K562 treated with DMSO at 1 percent for 4 hours (cell line): ENCODE results near the gene EGR1. TPM values are rescaled to one million over a fixed set of nuclear protein-coding genes. Genes with fewer than 3 reads are reported as not detected.

Experiments used
- total RNA-seq: library from RNA; unstranded; fragments of 300-600 nt; gene quantifications from 2 replicates; pipeline ENCODE4 v1.2.3, GENCODE V29; 2022; ENCODE audit not compliant: insufficient read depth

EGR1 gene
- total RNA-seq: 16.1 and 18.2 TPM in 2 replicates

DNA sequence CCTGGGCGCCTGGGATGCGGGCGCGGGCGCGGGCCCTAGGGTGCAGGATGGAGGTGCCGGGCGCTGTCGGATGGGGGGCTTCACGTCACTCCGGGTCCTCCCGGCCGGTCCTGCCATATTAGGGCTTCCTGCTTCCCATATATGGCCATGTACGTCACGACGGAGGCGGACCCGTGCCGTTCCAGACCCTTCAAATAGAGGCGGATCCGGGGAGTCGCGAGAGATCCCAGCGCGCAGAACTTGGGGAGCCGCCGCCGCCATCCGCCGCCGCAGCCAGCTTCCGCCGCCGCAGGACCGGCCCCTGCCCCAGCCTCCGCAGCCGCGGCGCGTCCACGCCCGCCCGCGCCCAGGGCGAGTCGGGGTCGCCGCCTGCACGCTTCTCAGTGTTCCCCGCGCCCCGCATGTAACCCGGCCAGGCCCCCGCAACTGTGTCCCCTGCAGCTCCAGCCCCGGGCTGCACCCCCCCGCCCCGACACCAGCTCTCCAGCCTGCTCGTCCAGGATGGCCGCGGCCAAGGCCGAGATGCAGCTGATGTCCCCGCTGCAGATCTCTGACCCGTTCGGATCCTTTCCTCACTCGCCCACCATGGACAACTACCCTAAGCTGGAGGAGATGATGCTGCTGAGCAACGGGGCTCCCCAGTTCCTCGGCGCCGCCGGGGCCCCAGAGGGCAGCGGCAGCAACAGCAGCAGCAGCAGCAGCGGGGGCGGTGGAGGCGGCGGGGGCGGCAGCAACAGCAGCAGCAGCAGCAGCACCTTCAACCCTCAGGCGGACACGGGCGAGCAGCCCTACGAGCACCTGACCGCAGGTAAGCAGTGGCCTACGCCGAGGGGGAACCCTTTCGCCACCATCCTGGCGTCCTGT, at the start of gene EGR1:
Gene EGR1 (plus strand): TSS at position 219 of the 864 bp plus-strand sequence. CDS start 283 bp downstream, at position 502.

GRCh38 chr5:138438724-138439476, 26.4 kb upstream of the EGR1 start, which contains the start of gene REEP2:
REEP2 (plus strand) TSS chr5:138439057; CDS start chr5:138439209, 152 bp downstream.

Other genes with a start within 250 kb of the EGR1 start
- not detected in 2 replicates for gene GFRA3, start 190.9 kb upstream of the EGR1 start, total RNA-seq
- gene CDC25C, start 133.7 kb upstream of the EGR1 start, total RNA-seq: 28.6 and 31.7 TPM in 2 replicates
- 54.5 and 66.4 TPM in 2 replicates for gene FAM53C, start 127.2 kb upstream of the EGR1 start, total RNA-seq
- 31.9 and 38.6 TPM in 2 replicates for gene KDM3B, start 112.8 kb upstream of the EGR1 start, total RNA-seq
- gene REEP2, start 26.4 kb upstream of the EGR1 start, total RNA-seq: 0.68 TPM in 2 replicates
- 65.8 and 74.6 TPM in 2 replicates for gene ETF1, start 77.8 kb downstream of the EGR1 start, total RNA-seq
- gene HSPA9, start 109.9 kb downstream of the EGR1 start, total RNA-seq: 326 and 330 TPM in 2 replicates